ENCODE data around the gene LRRC41.

DNA sequence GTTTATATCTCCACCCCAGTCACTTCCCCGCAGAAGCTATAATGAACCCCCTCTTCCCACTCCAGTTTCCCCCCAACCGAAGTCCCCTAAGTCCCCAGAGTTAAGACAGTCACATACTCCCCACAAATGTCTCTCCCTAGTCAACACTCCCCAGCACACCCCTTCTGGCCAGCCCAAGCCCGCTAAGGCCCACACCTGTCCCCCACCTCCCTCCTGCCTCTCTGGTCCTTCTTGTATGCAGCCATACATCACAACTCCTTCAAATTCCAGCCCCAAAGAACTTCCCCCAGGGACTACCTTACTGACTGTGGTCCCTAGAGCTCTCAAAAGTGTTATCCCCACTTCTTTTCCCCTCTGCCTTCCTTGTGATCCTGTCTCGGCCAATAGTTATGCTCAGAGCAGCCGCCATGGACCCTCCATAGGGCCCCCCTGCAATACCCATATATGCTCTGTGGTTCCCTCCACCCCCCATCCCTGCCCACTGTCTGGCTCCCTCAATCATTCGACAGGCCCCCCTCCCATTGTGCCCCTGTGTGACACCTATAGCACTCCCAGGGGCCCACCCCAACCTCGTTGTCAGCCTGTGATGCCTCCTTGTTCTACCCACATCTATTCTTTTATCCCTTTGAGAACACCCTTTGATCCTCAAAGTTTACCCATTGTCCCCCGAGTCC is 39.4 kb upstream of the LRRC41 start:
- TF ChIP-seq, protein P1, sequence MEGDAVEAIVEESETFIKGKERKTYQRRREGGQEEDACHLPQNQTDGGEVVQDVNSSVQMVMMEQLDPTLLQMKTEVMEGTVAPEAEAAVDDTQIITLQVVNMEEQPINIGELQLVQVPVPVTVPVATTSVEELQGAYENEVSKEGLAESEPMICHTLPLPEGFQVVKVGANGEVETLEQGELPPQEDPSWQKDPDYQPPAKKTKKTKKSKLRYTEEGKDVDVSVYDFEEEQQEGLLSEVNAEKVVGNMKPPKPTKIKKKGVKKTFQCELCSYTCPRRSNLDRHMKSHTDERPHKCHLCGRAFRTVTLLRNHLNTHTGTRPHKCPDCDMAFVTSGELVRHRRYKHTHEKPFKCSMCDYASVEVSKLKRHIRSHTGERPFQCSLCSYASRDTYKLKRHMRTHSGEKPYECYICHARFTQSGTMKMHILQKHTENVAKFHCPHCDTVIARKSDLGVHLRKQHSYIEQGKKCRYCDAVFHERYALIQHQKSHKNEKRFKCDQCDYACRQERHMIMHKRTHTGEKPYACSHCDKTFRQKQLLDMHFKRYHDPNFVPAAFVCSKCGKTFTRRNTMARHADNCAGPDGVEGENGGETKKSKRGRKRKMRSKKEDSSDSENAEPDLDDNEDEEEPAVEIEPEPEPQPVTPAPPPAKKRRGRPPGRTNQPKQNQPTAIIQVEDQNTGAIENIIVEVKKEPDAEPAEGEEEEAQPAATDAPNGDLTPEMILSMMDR (conservative IDR thresholded peaks at IDR 0.05 in 1 of 2, IDR thresholded peaks at IDR 0.05 in 1 of 2; ENCODE audit: extremely low read depth in 1 of 2, insufficient read depth in 1 of 2, low read depth in 1 of 2, low read length in 2 of 2) = no peak
- TF ChIP-seq EZH2 (IDR thresholded peaks at IDR 0.05; ENCODE audit: borderline replicate concordance, low read length) = no peak

All from mammary epithelial cell (primary cell).